A673 (cell line): ENCODE data around the gene RPL28.

Source experiments
- EZH2 ChIP-seq: fragments of 200-600 bp; sonication (generic); IDR thresholded peaks from 2 replicates; pipeline ENCODE4 v1.6.1; 2017; ENCODE audit warnings: borderline replicate concordance, low read depth, mild to moderate bottlenecking, mixed read lengths, antibody characterized with exemption, low read length; ENCODE audit not compliant: poor library complexity, severe bottlenecking
- TF ChIP-seq, protein P1 (sequence below): fragments of 300-800, 200-600 bp; sonication (generic); conservative IDR thresholded peaks from 2 replicates; pipeline ENCODE4 v1.5.1; 2017; ENCODE audit warnings: low read depth, mild to moderate bottlenecking, antibody characterized with exemption, low read length, moderate library complexity, mixed read lengths

DNA sequence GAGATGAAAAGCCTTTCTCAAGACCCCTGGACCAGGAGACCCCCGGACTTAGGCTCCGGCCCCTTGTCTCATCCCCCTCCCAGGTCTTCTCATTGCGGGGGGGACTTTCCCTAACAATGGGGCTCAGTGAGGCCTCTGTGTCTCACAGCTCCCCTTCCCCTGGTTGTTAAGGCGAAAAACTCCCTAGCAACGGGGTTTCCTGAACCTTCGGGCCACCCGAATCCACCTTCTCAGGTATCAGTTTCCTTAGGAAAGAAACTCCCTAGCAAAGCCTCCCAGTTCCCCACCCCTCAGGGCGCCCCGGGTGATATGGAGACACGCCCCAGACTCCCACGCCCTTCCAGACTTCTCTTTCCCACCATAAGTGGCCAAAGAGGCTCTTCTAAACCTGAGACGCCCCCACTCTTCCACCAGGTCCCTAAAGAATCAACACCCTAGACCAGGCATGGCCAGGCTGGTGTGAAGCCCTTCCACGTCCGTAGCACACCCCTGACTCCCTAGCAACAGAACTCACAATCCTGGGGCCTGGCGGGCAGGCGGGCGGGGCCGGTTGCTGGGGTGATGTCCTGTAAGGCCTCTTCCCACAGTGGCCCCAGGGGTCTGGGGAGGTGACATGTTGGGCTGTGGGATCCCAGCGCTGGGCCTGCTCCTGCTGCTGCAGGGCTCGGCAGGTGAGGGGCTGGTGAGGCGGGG, 9.3 kb upstream of the RPL28 start, which contains the start of gene TMEM190:
- TF ChIP-seq, protein P1, sequence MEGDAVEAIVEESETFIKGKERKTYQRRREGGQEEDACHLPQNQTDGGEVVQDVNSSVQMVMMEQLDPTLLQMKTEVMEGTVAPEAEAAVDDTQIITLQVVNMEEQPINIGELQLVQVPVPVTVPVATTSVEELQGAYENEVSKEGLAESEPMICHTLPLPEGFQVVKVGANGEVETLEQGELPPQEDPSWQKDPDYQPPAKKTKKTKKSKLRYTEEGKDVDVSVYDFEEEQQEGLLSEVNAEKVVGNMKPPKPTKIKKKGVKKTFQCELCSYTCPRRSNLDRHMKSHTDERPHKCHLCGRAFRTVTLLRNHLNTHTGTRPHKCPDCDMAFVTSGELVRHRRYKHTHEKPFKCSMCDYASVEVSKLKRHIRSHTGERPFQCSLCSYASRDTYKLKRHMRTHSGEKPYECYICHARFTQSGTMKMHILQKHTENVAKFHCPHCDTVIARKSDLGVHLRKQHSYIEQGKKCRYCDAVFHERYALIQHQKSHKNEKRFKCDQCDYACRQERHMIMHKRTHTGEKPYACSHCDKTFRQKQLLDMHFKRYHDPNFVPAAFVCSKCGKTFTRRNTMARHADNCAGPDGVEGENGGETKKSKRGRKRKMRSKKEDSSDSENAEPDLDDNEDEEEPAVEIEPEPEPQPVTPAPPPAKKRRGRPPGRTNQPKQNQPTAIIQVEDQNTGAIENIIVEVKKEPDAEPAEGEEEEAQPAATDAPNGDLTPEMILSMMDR: no peak
- TF ChIP-seq EZH2: no peak
